GM21423 (cell line): ENCODE measurements around the gene TNRC6B.

Experiments used
- ATAC-seq: cut with Tn5 transposase; IDR thresholded peaks from one replicate; pipeline ENCODE4 v1.9.1; 2021; ENCODE audit warnings: mild to moderate bottlenecking, moderate library complexity; ENCODE audit not compliant: unreplicated experiment

Gene TNRC6B

DNA sequence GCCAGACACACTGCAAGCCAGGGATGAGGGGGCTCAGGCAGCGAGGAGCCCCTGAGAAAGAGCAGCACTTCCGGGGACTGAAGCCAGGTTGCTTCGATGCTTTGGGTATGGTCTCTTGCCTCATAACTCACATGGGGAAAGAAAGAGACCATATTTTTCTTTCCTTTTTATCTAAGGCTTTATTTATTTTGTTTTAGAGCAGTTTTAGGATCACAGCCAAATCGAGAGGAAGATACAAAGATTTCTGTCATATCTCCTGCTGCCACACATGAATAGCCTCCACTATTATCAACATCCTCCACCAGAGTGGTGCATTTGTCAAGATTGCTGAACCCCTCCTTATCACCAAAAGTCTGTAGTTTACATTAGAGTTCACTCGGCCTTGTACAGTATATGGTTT lies 144.3 kb downstream of the TNRC6B start:
- ATAC-seq, result no peak

- no peak for ATAC-seq
Measured at GRCh38 chr22:40322818-40323447, 145.2 kb downstream of the TNRC6B start.

GRCh38 chr22:40323681-40324171 lies 146.0 kb downstream of the TNRC6B start:
- no peak for ATAC-seq

GRCh38 chr22:40324468-40325305 lies 147.0 kb downstream of the TNRC6B start:
- ATAC-seq, result no peak

- no peak for ATAC-seq
Measured at GRCh38 chr22:40325315-40325714, 147.6 kb downstream of the TNRC6B start.

- ATAC-seq, result no peak
Measured at GRCh38 chr22:40326905-40327735, 149.4 kb downstream of the TNRC6B start.

DNA sequence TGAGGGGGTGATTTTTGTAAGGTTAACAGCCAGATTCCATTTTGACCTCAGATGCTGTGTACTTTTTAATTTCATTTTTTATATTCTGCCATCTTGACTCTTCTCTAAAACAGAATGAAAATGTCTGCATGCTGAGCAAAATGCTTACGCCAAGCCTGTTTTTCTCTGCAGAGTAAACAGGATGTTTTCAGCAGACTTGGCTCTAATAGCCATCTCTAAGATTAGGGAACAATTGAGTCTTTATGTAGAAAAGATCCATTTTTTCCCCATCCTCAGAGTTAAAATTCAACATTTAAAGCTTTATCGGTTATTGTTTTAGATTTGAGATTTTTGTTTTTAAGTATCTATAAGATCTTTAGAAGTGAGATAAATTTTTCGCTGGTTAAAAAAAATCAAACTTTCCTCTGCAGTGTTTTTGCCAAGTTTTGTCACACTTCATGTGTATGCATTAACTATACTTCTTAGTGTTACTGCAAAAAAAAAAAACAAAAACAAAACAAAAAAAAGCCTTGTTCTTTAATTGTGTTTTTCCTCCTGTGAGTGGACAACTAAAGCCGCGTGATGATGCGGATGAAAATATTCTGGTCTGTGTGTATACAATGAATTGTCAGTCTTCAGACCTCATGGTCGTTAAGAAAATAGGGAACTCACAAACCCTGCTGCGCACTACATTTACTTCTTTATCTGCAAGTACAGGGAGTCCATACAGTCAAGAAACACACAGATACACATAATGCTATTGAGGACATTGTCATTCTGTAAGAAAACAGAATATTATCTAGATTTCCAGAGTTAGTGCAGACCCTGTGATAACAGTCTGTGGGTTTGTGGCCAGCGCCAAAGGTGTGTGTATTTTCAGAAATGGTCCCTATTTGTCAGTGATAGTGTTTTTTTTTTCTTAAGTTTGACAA lies 151.1 kb downstream of the TNRC6B start:
- no peak for ATAC-seq

DNA sequence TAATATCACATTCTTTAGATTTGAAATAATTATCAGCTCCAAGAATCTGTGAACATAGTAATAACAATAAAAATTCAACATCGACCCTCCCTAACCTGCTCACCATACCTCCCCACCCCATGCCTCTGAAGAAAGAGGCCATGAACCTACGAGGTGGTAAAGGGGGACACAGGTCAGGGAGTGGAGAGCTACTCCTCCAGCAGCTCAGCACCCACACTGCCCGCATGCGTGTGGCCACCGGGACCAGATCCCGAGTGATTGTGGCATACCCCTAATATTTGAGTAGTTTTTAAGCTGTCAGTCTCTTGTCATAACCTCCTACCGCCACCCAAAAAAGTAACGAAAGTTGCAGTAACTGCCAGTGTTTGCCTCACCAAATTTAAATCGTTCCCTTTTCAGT lies 151.7 kb downstream of the TNRC6B start:
- ATAC-seq, result no peak

DNA sequence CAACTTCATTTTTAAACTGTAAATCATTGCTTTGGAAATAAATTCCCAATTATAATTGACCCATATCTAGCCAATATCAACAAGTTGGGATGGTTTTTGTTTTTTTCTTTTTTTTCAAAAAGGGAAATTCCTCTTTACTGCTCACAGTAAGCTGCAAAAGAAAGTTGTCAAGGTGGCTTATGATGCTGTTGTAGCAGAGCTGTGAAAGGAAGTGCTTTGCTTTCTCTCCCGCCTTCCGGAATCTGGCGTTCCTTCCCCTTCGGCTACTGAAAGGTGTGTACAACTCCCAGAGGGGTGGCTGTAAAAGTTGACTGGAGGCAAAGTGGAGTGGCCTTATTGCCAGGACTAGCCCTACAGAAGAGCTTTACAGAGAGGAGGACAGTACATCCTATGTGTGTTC lies 152.4 kb downstream of the TNRC6B start:
- no peak for ATAC-seq

GRCh38 chr22:40330615-40331014 lies 152.9 kb downstream of the TNRC6B start:
- ATAC-seq, result no peak

DNA sequence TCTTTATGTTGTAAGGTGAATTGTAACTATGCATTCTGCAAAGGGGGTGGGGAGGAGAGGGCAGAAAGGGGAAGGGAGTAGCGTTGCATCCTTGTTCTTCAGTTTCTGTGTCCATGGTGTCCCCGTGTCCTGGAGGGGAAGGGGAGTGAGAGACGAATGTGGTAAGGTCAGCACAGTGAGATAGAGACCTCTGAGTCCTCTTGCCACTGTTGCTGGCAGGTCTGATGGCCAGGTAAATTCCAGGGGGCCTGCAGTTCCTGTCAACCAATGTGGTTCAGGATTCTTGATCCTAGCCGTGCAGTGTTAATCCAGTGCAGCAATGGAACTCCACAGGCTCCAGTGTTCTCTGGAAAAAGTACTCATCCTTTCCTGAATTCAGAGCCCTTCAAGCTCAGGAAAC lies 154.0 kb downstream of the TNRC6B start:
- no peak for ATAC-seq

DNA sequence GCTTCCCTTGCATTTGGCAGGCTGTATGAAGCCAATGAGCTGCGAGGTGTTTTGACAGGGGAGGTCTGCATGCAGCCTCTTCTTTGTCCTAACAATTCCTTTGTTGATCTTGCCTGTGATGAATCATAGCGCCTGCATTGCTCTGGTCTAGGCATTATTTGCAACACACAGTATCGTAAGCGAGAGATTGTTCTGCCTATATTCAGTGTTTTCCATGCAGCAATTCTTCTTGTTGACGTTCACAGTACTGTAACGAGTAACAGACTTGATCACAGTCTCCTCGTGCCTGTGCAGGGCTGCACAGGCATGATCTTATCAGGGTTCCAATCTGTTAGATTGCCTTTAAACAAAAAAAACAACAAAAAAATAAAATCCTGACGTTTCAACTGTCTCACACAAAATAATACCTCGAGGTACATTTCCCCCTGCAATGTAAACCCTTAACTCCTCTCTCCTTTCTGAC lies 154.6 kb downstream of the TNRC6B start:
- ATAC-seq, result no peak

GRCh38 chr22:40334060-40334459 lies 156.3 kb downstream of the TNRC6B start:
- ATAC-seq, result no peak

GRCh38 chr22:40334899-40335298 lies 157.2 kb downstream of the TNRC6B start:
- ATAC-seq, result no peak

DNA sequence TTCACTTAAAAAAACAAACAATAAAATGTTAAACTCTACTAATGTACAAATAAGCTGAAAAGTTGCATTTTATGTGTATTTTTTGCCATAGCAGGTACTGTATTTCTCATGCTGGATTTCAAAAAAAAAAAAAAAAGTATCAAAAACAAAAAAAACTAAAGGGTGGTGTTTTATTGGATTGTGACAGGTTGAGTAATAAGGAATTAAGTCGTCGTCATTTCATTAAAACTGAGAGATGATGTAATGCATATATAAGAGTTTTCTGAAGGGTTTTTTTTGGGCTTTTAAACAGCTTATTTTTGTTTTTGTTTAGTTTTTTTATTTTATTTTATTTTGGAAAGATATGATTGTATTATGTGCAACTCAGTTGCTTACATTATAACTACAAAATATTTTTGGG lies 157.6 kb downstream of the TNRC6B start:
- no peak for ATAC-seq

DNA sequence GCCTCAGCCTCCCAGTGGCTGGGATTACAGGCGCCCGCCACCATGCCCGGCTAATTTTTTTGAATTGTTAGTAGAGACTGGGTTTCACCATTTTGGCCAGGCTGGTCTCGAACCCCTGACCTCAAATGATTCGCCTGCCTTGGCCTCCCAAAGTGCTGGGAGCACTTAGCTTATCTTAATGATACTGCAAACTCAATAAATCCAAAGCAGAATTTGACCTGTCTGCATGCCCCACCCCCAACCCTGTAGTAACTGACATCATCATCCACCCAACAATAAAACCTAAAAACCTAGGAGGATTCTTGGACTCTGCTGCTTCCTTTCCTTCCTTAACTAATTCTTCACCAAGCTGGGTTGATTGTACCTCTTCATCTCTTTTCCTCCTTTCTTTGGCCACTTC lies 162.3 kb downstream of the TNRC6B start:
- ATAC-seq, result no peak

GRCh38 chr22:40341604-40342003 lies 163.9 kb downstream of the TNRC6B start:
- no peak for ATAC-seq

GRCh38 chr22:40342521-40342920 lies 164.8 kb downstream of the TNRC6B start:
- no peak for ATAC-seq

- ATAC-seq, result no peak
Measured at GRCh38 chr22:40345271-40345670, 167.5 kb downstream of the TNRC6B start.

- peak; percentile 5 for ATAC-seq
Measured at GRCh38 chr22:40345815-40346184, 168.1 kb downstream of the TNRC6B start.
